CD4-positive, CD25-positive, alpha-beta regulatory T cell (primary cell): ENCODE measurements around the gene CHAT. TPM values are rescaled to one million over a fixed set of nuclear protein-coding genes. Genes with fewer than 3 reads are reported as not detected.

ENCODE experiments used
- ATAC-seq, 2 donors: fragments of 150-1000 bp; cut with Tn5 transposase; one replicate each; pipeline ENCODE4 v1.10.0; 2021; ENCODE audit warnings: low read depth in 2 of 2, moderate number of reproducible peaks in 2 of 2, moderate library complexity in 1 of 2
- DNase-seq, 3 donors: peaks; one replicate each; pipeline versions ENCODE4 v3.0.0 to v3.0.0-alpha.2; 2012 to 2022; ENCODE audit warnings: mixed read lengths in 1 of 3
- H3K27ac ChIP-seq: one replicate; pipeline ENCODE4 v1.7.0; 2013; ENCODE audit warnings: mild to moderate bottlenecking, low read length; ENCODE audit not compliant: insufficient read depth, poor library complexity, severe bottlenecking
- H3K27me3 ChIP-seq: one replicate; pipeline ENCODE4 v1.7.0; 2013; ENCODE audit warnings: low read length; ENCODE audit not compliant: control insufficient read depth, insufficient read depth
- H3K36me3 ChIP-seq: one replicate; pipeline ENCODE4 v1.7.0; 2013; ENCODE audit warnings: mild to moderate bottlenecking, low read length, moderate library complexity; ENCODE audit not compliant: control insufficient read depth, insufficient read depth
- H3K4me1 ChIP-seq: 2 replicates; pipeline ENCODE4 v1.7.0; 2013; ENCODE audit warnings: mild to moderate bottlenecking, low read length; ENCODE audit not compliant: insufficient read depth, control insufficient read depth, poor library complexity, severe bottlenecking
- H3K4me3 ChIP-seq: one replicate; pipeline ENCODE4 v1.7.0; 2013; ENCODE audit warnings: low read depth, mild to moderate bottlenecking, low read length, moderate library complexity
- H3K9me3 ChIP-seq, 2 experiments: 1 replicate in 1 of 2; 2 replicates in 1 of 2; pipeline ENCODE4 v1.7.0; 2013; ENCODE audit warnings: low read length in 2 of 2, mild to moderate bottlenecking in 1 of 2, moderate library complexity in 1 of 2; ENCODE audit not compliant: control insufficient read depth in 2 of 2
- H3K27ac Mint-ChIP-seq, 3 donors: one replicate each; pipeline ENCODE4 v1.8.0; 2020 to 2022; ENCODE audit warnings: mild to moderate bottlenecking in 3 of 3, mixed read lengths in 3 of 3, moderate library complexity in 2 of 3
- H3K27me3 Mint-ChIP-seq: one replicate; pipeline ENCODE4 v1.8.0; 2022; ENCODE audit warnings: mild to moderate bottlenecking, mixed read lengths
- H3K36me3 Mint-ChIP-seq: one replicate; pipeline ENCODE4 v1.8.0; 2020; ENCODE audit warnings: mixed read lengths
- H3K4me1 Mint-ChIP-seq, 4 donors: one replicate each; pipeline ENCODE4 v1.8.0; 2020 to 2022; ENCODE audit warnings: mixed read lengths in 4 of 4, mild to moderate bottlenecking in 1 of 4
- H3K4me3 Mint-ChIP-seq, 4 donors: one replicate each; pipeline ENCODE4 v1.8.0; 2020 to 2022; ENCODE audit warnings: mild to moderate bottlenecking in 4 of 4, mixed read lengths in 4 of 4, moderate library complexity in 3 of 4
- H3K9me3 Mint-ChIP-seq, 7 donors: one replicate each; pipeline ENCODE4 v1.8.0; 2020 to 2022; ENCODE audit warnings: mixed read lengths in 7 of 7, mild to moderate bottlenecking in 3 of 7, moderate library complexity in 2 of 7
- polyA plus RNA-seq, 4 donors: library from polyadenylated mRNA; unstranded; fragments of 300-500 nt; fragmentation: Illumina TruSeq; gene quantifications; one replicate each; pipeline ENCODE4 v1.2.3, GENCODE V29; 2021
- total RNA-seq: library from RNA; stranded (reverse); gene quantifications from one replicate; pipeline ENCODE4 v1.2.3, GENCODE V29; 2022

CHAT gene
- total and polyA plus RNA-seq, 5 donors from 2014 or later: not detected

DNA sequence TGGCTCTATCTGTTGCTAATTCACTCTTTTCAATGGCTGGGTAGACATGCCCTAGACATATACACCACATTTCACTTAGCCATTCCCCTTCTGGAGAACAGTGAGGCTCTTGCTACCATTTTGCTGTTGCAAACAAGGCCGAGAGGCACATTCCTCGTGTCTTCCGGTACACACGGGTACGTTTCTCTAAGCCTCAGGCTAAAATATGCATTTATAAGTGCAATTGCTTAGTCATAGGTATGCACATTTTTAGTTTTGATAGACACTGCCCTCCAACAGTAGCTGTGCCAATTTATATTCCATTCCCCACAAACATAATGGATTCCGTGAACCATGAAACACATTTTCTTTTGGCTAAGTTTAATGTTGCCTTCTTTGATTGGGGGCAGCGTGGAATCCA, 13.2 kb downstream of the CHAT start:
- H3K36me3 Mint-ChIP-seq: no peaks in the 10 kb centered on the region
- H3K27ac Mint-ChIP-seq: no peak overlapping the region
- no peak overlapping the region for H3K4me3 Mint-ChIP-seq
- Histone ChIP-seq H3K4me3 (no peak overlapping the region), H3K27me3 (no peaks in the 10 kb centered on the region), H3K36me3 (no peaks in the 10 kb centered on the region), H3K4me1 (no peaks in the 10 kb centered on the region), H3K9me3 (no peaks in the 10 kb centered on the region), H3K27ac (no peak overlapping the region)
- DNase-seq (no peak), ATAC-seq (no peak)
- peaks cover 0 to 1% (median 0%) of the 10 kb centered on the region in 7 donors for H3K9me3 Mint-ChIP-seq
- H3K27me3 Mint-ChIP-seq: no peaks in the 10 kb centered on the region
- H3K4me1 Mint-ChIP-seq: no peaks in the 10 kb centered on the region

DNA sequence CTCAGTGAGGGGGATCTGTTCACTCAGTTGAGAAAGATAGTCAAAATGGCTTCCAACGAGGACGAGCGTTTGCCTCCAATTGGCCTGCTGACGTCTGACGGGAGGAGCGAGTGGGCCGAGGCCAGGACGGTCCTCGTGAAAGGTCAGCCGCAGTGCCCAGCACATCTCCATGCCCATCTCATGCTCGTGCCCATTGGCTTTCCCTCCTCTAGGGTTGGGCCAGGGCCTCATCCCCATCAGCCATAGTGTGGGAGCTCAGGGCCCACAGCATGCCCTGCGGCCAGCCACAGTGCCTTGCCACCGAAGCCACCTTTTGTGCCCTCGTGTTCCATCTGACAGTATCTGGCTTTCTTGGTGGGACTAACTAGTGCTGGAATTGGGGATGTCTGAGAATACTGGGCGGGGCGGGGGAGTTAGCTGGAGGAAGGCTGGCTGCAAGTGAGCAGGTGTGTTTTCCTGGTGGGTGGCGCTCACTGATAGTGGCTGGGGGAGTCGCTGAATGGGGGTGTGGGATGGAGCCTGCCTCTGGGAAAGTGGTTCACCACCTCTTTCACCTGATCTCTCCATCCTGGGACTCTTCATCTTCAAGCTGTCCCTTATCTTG, 13.9 kb downstream of the CHAT start:
- DNase-seq: no peak
- H3K9me3 Mint-ChIP-seq: peaks cover 0 to 1% (median 0%) of the 10 kb centered on the region in 7 donors
- Histone ChIP-seq H3K9me3 (no peaks in the 10 kb centered on the region), H3K4me3 (no peak overlapping the region), H3K27ac (no peak overlapping the region), H3K36me3 (no peaks in the 10 kb centered on the region), H3K27me3 (no peaks in the 10 kb centered on the region), H3K4me1 (no peaks in the 10 kb centered on the region)
- no peaks in the 10 kb centered on the region for H3K27me3 Mint-ChIP-seq
- ATAC-seq: no peak
- no peak overlapping the region for H3K27ac Mint-ChIP-seq
- no peaks in the 10 kb centered on the region for H3K4me1 Mint-ChIP-seq
- no peaks in the 10 kb centered on the region for H3K36me3 Mint-ChIP-seq
- H3K4me3 Mint-ChIP-seq: no peak overlapping the region

DNA sequence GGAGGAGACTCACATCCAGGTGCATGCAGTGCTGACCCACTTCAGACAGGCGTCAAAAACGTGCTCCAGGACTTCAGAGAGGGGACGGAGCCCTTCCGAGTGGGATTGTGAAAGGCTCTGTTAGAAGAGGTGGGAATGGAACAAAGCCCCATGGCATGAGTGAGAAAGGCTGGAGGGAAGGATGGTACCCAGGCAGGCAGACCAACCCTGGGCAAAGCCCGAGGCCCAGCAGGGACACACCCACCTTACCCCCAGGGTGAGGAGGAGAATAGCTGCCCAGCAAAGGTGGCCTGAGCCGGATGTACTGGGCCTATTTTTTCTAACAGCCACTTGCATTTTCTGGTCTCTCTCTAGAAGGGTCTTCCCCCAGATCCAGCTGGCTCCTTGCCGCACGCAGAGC, 14.8 kb downstream of the CHAT start:
- Histone ChIP-seq H3K9me3 (no peaks in the 10 kb centered on the region), H3K4me3 (no peak overlapping the region), H3K27me3 (no peaks in the 10 kb centered on the region), H3K4me1 (no peaks in the 10 kb centered on the region), H3K27ac (no peak overlapping the region), H3K36me3 (no peaks in the 10 kb centered on the region)
- no peaks in the 10 kb centered on the region for H3K4me1 Mint-ChIP-seq
- DNase-seq: no peak
- no peaks in the 10 kb centered on the region for H3K27me3 Mint-ChIP-seq
- H3K36me3 Mint-ChIP-seq: no peaks in the 10 kb centered on the region
- H3K9me3 Mint-ChIP-seq: peaks cover 0 to 1% (median 0%) of the 10 kb centered on the region in 7 donors
- no peak overlapping the region for H3K4me3 Mint-ChIP-seq
- no peak overlapping the region for H3K27ac Mint-ChIP-seq
- no peak for ATAC-seq

DNA sequence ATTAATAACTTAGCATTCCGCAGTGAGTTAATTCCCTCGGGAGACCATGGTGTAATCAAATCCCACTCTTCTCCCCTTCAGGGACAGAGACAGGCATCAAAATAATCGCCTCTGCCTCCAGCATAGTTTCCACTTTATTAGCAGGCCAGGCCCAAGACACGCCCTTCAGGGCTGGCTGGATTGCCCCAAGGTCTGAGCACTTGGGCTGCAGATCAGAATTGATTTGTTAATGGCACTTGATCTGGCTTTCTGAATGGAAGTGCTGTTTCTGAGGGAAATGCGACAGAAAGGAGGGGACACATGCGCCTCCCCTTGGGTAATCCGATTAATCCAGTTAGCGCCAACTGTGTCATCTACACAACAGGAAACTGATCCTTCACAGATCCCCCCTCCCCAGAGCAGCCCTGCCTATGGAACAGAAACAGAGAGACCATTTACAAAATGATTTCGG, 15.6 kb downstream of the CHAT start:
- Histone ChIP-seq H3K4me1 (no peaks in the 10 kb centered on the region), H3K4me3 (no peak overlapping the region), H3K27ac (no peak overlapping the region), H3K27me3 (no peaks in the 10 kb centered on the region), H3K36me3 (no peaks in the 10 kb centered on the region), H3K9me3 (no peaks in the 10 kb centered on the region)
- Mint-ChIP-seq H3K27me3 (no peaks in the 10 kb centered on the region), H3K27ac (no peak overlapping the region), H3K4me1 (no peaks in the 10 kb centered on the region), H3K9me3 (peaks cover 0 to 1% (median 0%) of the 10 kb centered on the region in 7 donors), H3K36me3 (no peaks in the 10 kb centered on the region), H3K4me3 (no peak overlapping the region)
- DNase-seq (no peak), ATAC-seq (no peak)

DNA sequence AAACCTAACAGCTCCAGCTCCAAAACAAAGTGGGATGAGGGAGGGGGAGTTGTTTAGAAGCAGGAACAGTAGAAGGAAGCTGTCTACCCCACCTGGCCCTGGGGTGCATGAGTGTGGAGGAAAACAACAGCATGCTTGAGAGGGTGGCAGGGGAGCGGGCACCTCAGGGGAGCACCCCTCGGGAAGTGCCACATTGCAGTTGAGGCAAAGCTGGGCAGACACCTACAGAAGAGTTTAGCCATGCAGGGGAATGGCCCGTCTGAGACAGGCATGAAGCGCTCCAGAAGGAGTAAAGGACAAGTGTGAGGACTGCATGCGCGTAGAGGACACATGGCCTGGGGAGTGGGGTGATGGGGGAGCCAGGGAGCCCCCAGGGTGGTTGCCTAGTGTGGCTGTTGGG, 18.1 kb downstream of the CHAT start:
- Histone ChIP-seq H3K27me3 (no peaks in the 10 kb centered on the region), H3K4me3 (no peak overlapping the region), H3K4me1 (no peaks in the 10 kb centered on the region), H3K27ac (no peak overlapping the region), H3K9me3 (no peaks in the 10 kb centered on the region), H3K36me3 (no peaks in the 10 kb centered on the region)
- Mint-ChIP-seq H3K27ac (no peak overlapping the region), H3K36me3 (no peaks in the 10 kb centered on the region), H3K4me1 (no peaks in the 10 kb centered on the region), H3K9me3 (peaks cover 0 to 1% (median 0%) of the 10 kb centered on the region in 7 donors), H3K27me3 (peaks cover under 1% of the 10 kb centered on the region), H3K4me3 (no peak overlapping the region)
- DNase-seq: no peak
- no peak for ATAC-seq

DNA sequence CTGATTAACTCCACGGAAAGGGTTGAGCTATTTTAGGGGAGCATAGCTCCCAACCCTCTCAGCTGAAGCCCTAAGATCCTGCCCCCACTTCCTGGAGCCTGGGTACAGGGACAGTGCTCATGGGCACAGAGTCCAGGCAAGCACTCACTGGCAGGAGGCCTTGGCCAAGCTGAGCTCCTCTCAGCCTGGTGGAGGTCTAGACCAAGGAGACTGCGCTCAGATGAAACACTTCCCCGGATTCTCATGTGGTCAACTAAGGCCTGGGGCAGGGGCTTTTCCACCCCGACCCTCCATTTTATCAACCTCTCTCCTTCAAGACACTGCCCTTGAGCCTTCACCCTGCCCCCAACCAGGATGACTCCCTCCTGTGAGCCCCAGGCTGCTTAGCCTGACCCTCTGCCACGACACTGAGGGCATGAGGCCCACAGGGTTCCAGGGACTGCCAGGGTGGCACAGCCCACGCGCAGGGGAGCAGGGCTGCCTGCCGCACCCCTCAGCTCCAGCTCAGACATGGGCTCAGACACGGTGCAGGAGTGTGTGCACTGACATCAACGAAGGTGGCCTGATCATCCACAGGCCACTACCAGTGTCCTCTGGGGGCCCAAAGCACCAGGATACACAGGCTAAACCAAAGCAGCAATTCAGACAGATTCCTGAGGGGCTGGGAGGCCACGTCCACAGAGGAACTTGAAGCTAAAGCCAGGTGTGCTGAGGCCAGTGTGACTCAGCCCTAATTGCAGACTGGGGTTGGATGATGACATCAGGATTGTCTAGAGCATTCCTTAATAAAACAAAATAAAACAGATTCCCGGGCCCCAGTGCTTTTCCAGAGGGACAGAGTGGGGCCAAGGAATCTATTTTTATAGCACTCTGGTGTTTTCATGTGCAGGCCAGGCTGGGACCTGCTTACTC, 18.8 kb downstream of the CHAT start:
- ATAC-seq: no peak
- Histone ChIP-seq H3K27ac (no peak overlapping the region), H3K4me1 (no peaks in the 10 kb centered on the region), H3K36me3 (no peaks in the 10 kb centered on the region), H3K27me3 (no peaks in the 10 kb centered on the region), H3K4me3 (no peak overlapping the region), H3K9me3 (no peaks in the 10 kb centered on the region)
- H3K4me3 Mint-ChIP-seq: no peak overlapping the region
- peaks cover 6% of the 10 kb centered on the region for H3K27me3 Mint-ChIP-seq
- H3K4me1 Mint-ChIP-seq: no peaks in the 10 kb centered on the region
- H3K36me3 Mint-ChIP-seq: no peaks in the 10 kb centered on the region
- no peak overlapping the region for H3K27ac Mint-ChIP-seq
- peaks cover 0 to 2% (median 0%) of the 10 kb centered on the region in 7 donors for H3K9me3 Mint-ChIP-seq
- no peak for DNase-seq

DNA sequence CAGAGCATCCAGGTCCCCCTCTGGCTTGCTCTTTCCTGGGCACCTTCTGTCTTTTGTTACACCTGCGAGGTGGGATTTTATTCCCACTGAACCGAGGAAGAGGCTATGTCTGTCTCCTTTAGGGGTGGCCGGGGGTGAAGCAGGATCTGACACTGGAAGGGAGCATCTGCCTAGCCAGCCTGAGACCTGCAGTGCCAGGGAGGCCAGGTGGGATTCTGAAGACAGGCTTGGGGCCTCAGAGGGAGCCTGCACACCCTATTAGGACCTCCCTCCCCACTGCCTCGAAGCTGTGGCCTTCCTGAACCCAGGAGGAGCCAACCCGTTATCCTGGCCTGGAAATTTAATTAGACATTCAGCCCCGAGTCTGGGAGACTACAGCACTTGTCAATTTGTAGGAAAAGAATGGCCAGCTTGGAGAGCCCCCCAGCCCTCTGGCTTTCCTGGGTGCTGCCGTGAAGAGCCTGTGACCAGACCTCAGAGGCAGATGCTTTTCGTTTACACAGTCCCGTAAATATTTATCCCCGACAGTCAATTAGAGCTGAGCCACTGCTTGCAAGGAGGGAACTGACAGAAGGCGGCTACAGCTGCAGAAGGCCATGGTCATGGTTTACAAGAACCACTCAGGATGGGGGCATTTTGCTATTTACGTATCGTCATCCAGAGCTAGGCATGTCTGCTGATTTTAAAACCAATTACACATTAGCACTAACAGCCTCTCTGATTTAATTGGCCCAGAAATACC, 19.7 kb downstream of the CHAT start:
- no peaks in the 10 kb centered on the region for H3K36me3 Mint-ChIP-seq
- no peaks in the 10 kb centered on the region for H3K4me1 Mint-ChIP-seq
- Histone ChIP-seq H3K27ac (no peak overlapping the region), H3K4me1 (no peaks in the 10 kb centered on the region), H3K36me3 (no peaks in the 10 kb centered on the region), H3K4me3 (no peak overlapping the region), H3K27me3 (no peaks in the 10 kb centered on the region), H3K9me3 (no peaks in the 10 kb centered on the region)
- H3K27me3 Mint-ChIP-seq: peaks cover 6% of the 10 kb centered on the region
- ATAC-seq: no peak
- H3K4me3 Mint-ChIP-seq: no peak overlapping the region
- peaks cover 0 to 2% (median 0%) of the 10 kb centered on the region in 7 donors for H3K9me3 Mint-ChIP-seq
- DNase-seq: no peak
- no peak overlapping the region for H3K27ac Mint-ChIP-seq
